HCT116 (cell line): ENCODE results near the gene ATP8A2. TPM values are rescaled to one million over a fixed set of nuclear protein-coding genes. Genes with fewer than 3 reads are reported as not detected.

ENCODE experiments used
- ATAC-seq: fragments of 200-7000 bp; cut with Tn5 transposase; 2 replicates; pipeline ENCODE4 v1.9.1; 2020; ENCODE audit warnings: mild to moderate bottlenecking, moderate library complexity
- BruUV-seq: library from RNA; stranded (reverse); fragments of 400-500 nt; replicated peaks from 2 replicates; lab custom pipeline; 2021; lab: Mats Ljungman, UMichigan
- CTCF ChIA-PET: fragments of 300-600 bp; sonication (Branson Sonifier 250); formaldehyde crosslinking; loops from one replicate; lab custom pipeline; 2021; ENCODE audit warnings: antibody characterized with exemption; lab: Charles Lee
- POLR2A ChIA-PET: fragments of 300-600, 350-600 bp; sonication (Branson Sonifier 250); formaldehyde crosslinking; loops from one replicate; lab custom pipeline; 2021; ENCODE audit warnings: antibody characterized with exemption; lab: Charles Lee
- RAD21 ChIA-PET, 2 experiments: fragments of 300-600 bp; sonication (Branson Sonifier 250); formaldehyde crosslinking; loops; one replicate each; lab custom pipeline; 2023; ENCODE audit warnings: low total read pairs in 2 of 2; ENCODE audit not compliant: uncharacterized antibody in 2 of 2, unreplicated experiment in 2 of 2, low non-redundant PET in 1 of 2; lab: Charles Lee
- DNase-seq: peaks from one replicate; pipeline ENCODE4 v3.0.0-alpha.2; 2010; ENCODE audit warnings: low read depth, low spot score
- H2AFZ ChIP-seq: fragments of 200-600 bp; shearing (Covaris generic), sonication (generic); 2 replicates; pipeline ENCODE4 v1.6.1; 2017; ENCODE audit warnings: low read depth, mixed run types, mixed read lengths, antibody characterized with exemption, low read length; ENCODE audit not compliant: poor library complexity, severe bottlenecking
- H3K27ac ChIP-seq: 2 replicates; pipeline ENCODE4 v1.5.1; 2012; ENCODE audit warnings: low read depth, low read length
- H3K27me3 ChIP-seq: fragments of 200-600 bp; sonication (generic); 2 replicates; pipeline ENCODE4 v1.6.1; 2016; ENCODE audit warnings: mixed run types, low read length, mixed read lengths; ENCODE audit not compliant: insufficient read depth
- H3K36me3 ChIP-seq, 2 experiments: fragments of 200-500 bp in 1 of 2; fragments of 200-600 bp in 1 of 2; sonication (Bioruptor generic) in 1 of 2; sonication (generic) in 1 of 2; 2 replicates each; pipeline versions ENCODE4 v1.5.1 to v1.6.1; 2014 to 2016; ENCODE audit warnings: low read length in 2 of 2, inconsistent platforms in 1 of 2, mixed read lengths in 1 of 2, mixed run types in 1 of 2; ENCODE audit not compliant: insufficient read depth in 2 of 2, control insufficient read depth in 1 of 2
- H3K4me1 ChIP-seq, 2 experiments: fragments of 200-600 bp in 1 of 2; sonication (generic) in 1 of 2; 2 replicates each; pipeline versions ENCODE4 v1.5.1 to v1.6.1; 2012 to 2017; ENCODE audit warnings: low read length in 2 of 2, inconsistent platforms in 1 of 2, mild to moderate bottlenecking in 1 of 2, mixed read lengths in 1 of 2, mixed run types in 1 of 2, moderate library complexity in 1 of 2; ENCODE audit not compliant: insufficient read depth in 2 of 2, control insufficient read depth in 1 of 2
- H3K4me2 ChIP-seq: fragments of 200-600 bp; sonication (generic); 2 replicates; pipeline ENCODE4 v1.6.1; 2017; ENCODE audit warnings: mixed run types, low read length, mixed read lengths
- H3K4me3 ChIP-seq, 2 experiments: fragments of 200-600 bp in 1 of 2; sonication (generic) in 1 of 2; replicated peaks in 1 of 2; 2 replicates each; pipeline ENCODE4 v1.5.1; 2011 to 2016; ENCODE audit warnings: low read length in 2 of 2, control low read depth in 1 of 2, low read depth in 1 of 2, mild to moderate bottlenecking in 1 of 2, mixed read lengths in 1 of 2, mixed run types in 1 of 2
- H3K79me2 ChIP-seq: fragments of 200-600 bp; sonication (generic); 2 replicates; pipeline ENCODE4 v1.6.1; 2017; ENCODE audit warnings: mild to moderate bottlenecking, mixed run types, low read length, moderate library complexity, mixed read lengths; ENCODE audit not compliant: insufficient read depth
- H3K9ac ChIP-seq: fragments of 200-600 bp; sonication (generic); 2 replicates; pipeline ENCODE4 v1.6.1; 2016; ENCODE audit warnings: low read length, mixed read lengths
- H3K9me2 ChIP-seq: fragments of 200-600 bp; sonication (generic), shearing (Covaris generic); 2 replicates; pipeline ENCODE4 v1.6.1; 2017; ENCODE audit warnings: mixed run types, mild to moderate bottlenecking, moderate library complexity; ENCODE audit not compliant: insufficient read depth
- H3K9me3 ChIP-seq, 2 experiments: fragments of 200-500 bp in 1 of 2; fragments of 200-600 bp in 1 of 2; sonication (Bioruptor generic) in 1 of 2; sonication (generic) in 1 of 2; 2 replicates each; pipeline ENCODE4 v1.6.1; 2014 to 2017; ENCODE audit warnings: low read length in 2 of 2, mixed read lengths in 2 of 2, inconsistent platforms in 1 of 2, low read depth in 1 of 2, mild to moderate bottlenecking in 1 of 2, mixed run types in 1 of 2, moderate library complexity in 1 of 2; ENCODE audit not compliant: control insufficient read depth in 1 of 2, insufficient read depth in 1 of 2
- H4K20me1 ChIP-seq: fragments of 200-600 bp; sonication (generic), shearing (Covaris generic); 2 replicates; pipeline ENCODE4 v1.6.1; 2017; ENCODE audit warnings: mixed run types, mild to moderate bottlenecking, moderate library complexity; ENCODE audit not compliant: insufficient read depth
- CEBPB ChIP-seq: IDR thresholded peaks from 2 replicates; pipeline ENCODE4 v1.6.1; 2012; ENCODE audit warnings: low read depth
- EGR1 ChIP-seq: IDR thresholded peaks from 2 replicates; pipeline ENCODE4 v1.6.1; 2012; ENCODE audit warnings: low read depth
- EZH2phosphoT487 ChIP-seq: fragments of 200-600 bp; IDR thresholded peaks from 2 replicates; pipeline ENCODE4 v1.6.1; 2018; ENCODE audit warnings: antibody characterized with exemption, borderline replicate concordance
- POLR2AphosphoS5 ChIP-seq: IDR thresholded peaks from 2 replicates; pipeline ENCODE4 v1.6.1; 2011; ENCODE audit warnings: mild to moderate bottlenecking, low read depth, low read length, moderate library complexity
- REST ChIP-seq: IDR thresholded peaks from 2 replicates; pipeline ENCODE4 v1.6.1; 2012; ENCODE audit warnings: low read depth
- SRF ChIP-seq: IDR thresholded peaks from 2 replicates; pipeline ENCODE4 v1.6.1; 2012; ENCODE audit warnings: low read depth
- YY1 ChIP-seq: IDR thresholded peaks from 2 replicates; pipeline ENCODE4 v1.6.1; 2011; ENCODE audit warnings: low read length, low read depth, moderate library complexity, mild to moderate bottlenecking; ENCODE audit not compliant: insufficient replicate concordance; ENCODE audit errors: extremely low read depth
- intact Hi-C: fragments of 100-400 bp; cut with micrococcal nuclease; formaldehyde crosslinking; loops from 2 replicates; pipeline ENCODE4 v1.10.0; 2022
- total RNA-seq: library from RNA; stranded (reverse); gene quantifications from one replicate; pipeline ENCODE4 v1.2.1, GENCODE V29; 2021; ENCODE audit not compliant: unreplicated experiment
- TF ChIP-seq, protein P1 (sequence below): IDR thresholded peaks from 2 replicates; pipeline ENCODE4 v1.6.1; 2011; ENCODE audit warnings: mild to moderate bottlenecking, low read length, moderate library complexity; ENCODE audit not compliant: insufficient replicate concordance; ENCODE audit errors: extremely low read depth
- TF ChIP-seq, protein P2 (sequence below): IDR thresholded peaks from 2 replicates; pipeline ENCODE4 v1.6.1; 2012

Gene ATP8A2
- total RNA-seq, 1 experiment from 2014 or later, result not detected

GRCh38 chr13:25864936-25865335 is 493.2 kb downstream of the ATP8A2 start:
- Histone ChIP-seq H3K27ac (no peak overlapping the region), H3K4me3 (no peak overlapping the region), H4K20me1 (no peaks in the 10 kb centered on the region), H3K9ac (no peak overlapping the region), H3K9me2 (no peaks in the 10 kb centered on the region), H3K9me3 (no peaks in the 10 kb centered on the region), H3K79me2 (no peaks in the 10 kb centered on the region), H3K4me2 (no peak overlapping the region), H3K4me1 (no peaks in the 10 kb centered on the region), H3K27me3 (peaks cover 62% of the 10 kb centered on the region), H3K36me3 (no peaks in the 10 kb centered on the region), H2AFZ (no peak overlapping the region)
- TF ChIP-seq REST, result no peak
- no peak for TF ChIP-seq POLR2AphosphoS5
- TF ChIP-seq SRF, result no peak
- TF ChIP-seq CEBPB, result no peak
- TF ChIP-seq, protein P1, sequence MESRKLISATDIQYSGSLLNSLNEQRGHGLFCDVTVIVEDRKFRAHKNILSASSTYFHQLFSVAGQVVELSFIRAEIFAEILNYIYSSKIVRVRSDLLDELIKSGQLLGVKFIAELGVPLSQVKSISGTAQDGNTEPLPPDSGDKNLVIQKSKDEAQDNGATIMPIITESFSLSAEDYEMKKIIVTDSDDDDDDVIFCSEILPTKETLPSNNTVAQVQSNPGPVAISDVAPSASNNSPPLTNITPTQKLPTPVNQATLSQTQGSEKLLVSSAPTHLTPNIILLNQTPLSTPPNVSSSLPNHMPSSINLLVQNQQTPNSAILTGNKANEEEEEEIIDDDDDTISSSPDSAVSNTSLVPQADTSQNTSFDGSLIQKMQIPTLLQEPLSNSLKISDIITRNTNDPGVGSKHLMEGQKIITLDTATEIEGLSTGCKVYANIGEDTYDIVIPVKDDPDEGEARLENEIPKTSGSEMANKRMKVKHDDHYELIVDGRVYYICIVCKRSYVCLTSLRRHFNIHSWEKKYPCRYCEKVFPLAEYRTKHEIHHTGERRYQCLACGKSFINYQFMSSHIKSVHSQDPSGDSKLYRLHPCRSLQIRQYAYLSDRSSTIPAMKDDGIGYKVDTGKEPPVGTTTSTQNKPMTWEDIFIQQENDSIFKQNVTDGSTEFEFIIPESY, result no peak
- TF ChIP-seq, protein P2, sequence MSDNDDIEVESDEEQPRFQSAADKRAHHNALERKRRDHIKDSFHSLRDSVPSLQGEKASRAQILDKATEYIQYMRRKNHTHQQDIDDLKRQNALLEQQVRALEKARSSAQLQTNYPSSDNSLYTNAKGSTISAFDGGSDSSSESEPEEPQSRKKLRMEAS, result no peak
- no peak for TF ChIP-seq EGR1
- no peak for TF ChIP-seq EZH2phosphoT487
- TF ChIP-seq YY1, result no peak
- BruUV-seq, result no TSS peak
- ChIA-PET RAD21 (no interaction called here), POLR2A (no interaction called here), CTCF (no interaction called here)
- ATAC-seq (no peak), DNase-seq (no peak)
- intact Hi-C loops, result no loop called here
